HG02798 (cell line): ENCODE data around the gene CHAT.

ENCODE experiments used
- ATAC-seq: cut with Tn5 transposase; IDR thresholded peaks from one replicate; pipeline ENCODE4 v1.9.1; 2021; ENCODE audit warnings: mild to moderate bottlenecking; ENCODE audit not compliant: unreplicated experiment, poor library complexity

Gene CHAT

GRCh38 chr10:49596493-49596809 lies 17.4 kb upstream of the CHAT start:
- no peak for ATAC-seq

GRCh38 chr10:49596836-49597235 lies 17.0 kb upstream of the CHAT start:
- no peak for ATAC-seq

- ATAC-seq, result no peak
Measured at GRCh38 chr10:49597426-49598163, 16.2 kb upstream of the CHAT start.

GRCh38 chr10:49598164-49598856 lies 15.5 kb upstream of the CHAT start:
- ATAC-seq, result no peak

- no peak for ATAC-seq
Measured at GRCh38 chr10:49598986-49599385, 14.9 kb upstream of the CHAT start.

- ATAC-seq, result no peak
Measured at GRCh38 chr10:49599546-49599945, 14.3 kb upstream of the CHAT start.

GRCh38 chr10:49600046-49600445 lies 13.8 kb upstream of the CHAT start:
- no peak for ATAC-seq

- no peak for ATAC-seq
Measured at GRCh38 chr10:49600781-49601400, 12.9 kb upstream of the CHAT start.

- peak; percentile 52 for ATAC-seq
Measured at GRCh38 chr10:49601857-49602256, 12.0 kb upstream of the CHAT start.

- no peak for ATAC-seq
Measured at GRCh38 chr10:49602380-49603023, 11.3 kb upstream of the CHAT start.

- ATAC-seq, result no peak
Measured at GRCh38 chr10:49605216-49605938, 8.5 kb upstream of the CHAT start.

- no peak for ATAC-seq
Measured at GRCh38 chr10:49605939-49606509, 7.8 kb upstream of the CHAT start.

- ATAC-seq, result peak; percentile 75
Measured at GRCh38 chr10:49606981-49607535, 6.8 kb upstream of the CHAT start.

GRCh38 chr10:49608166-49609005 lies 5.5 kb upstream of the CHAT start:
- no peak for ATAC-seq

- no peak for ATAC-seq
Measured at GRCh38 chr10:49609006-49609282, 4.9 kb upstream of the CHAT start.

- no peak for ATAC-seq
Measured at GRCh38 chr10:49609283-49610113, 4.3 kb upstream of the CHAT start.

GRCh38 chr10:49610114-49610457 lies 3.8 kb upstream of the CHAT start, which contains the start of gene SLC18A3:
Gene SLC18A3, plus strand, starts transcription at chr10:49610310. Its CDS starts 431 bp downstream, at chr10:49610741.
- ATAC-seq, result no peak

GRCh38 chr10:49610458-49611165 lies 3.2 kb upstream of the CHAT start:
- no peak for ATAC-seq
